Measurements from ENCODE around the gene PCDHGA1. TPM values are rescaled to one million over a fixed set of nuclear protein-coding genes. Genes with fewer than 3 reads are reported as not detected.

Gene PCDHGA1
- total RNA-seq, 1 donor from 2014 or later, result 0.07 TPM

GRCh38 chr5:141356133-141356532 lies 25.8 kb downstream of the PCDHGA1 start:
- intact Hi-C loops (cut with micrococcal nuclease), result loop anchor here (5.0 kb wide), 2 partner anchors 156 to 201 kb away; no protein-coding TSS in a partner anchor
- no peak for DNase-seq
- Mint-ChIP-seq H3K9me3 (peaks cover 25% of the 10 kb centered on the region), H3K4me1 (no peaks in the 10 kb centered on the region), H3K4me3 (no peak overlapping the region), H3K36me3 (ENCODE audit: low read depth) (peaks cover under 1% of the 10 kb centered on the region), H3K27me3 (peaks cover 22% of the 10 kb centered on the region), H3K27ac (no peak overlapping the region)

GRCh38 chr5:141356950-141357349 lies 26.6 kb downstream of the PCDHGA1 start:
- no peak for DNase-seq
- no peak overlapping the region for H3K27ac Mint-ChIP-seq
- H3K9me3 Mint-ChIP-seq, result peaks cover 25% of the 10 kb centered on the region
- no peaks in the 10 kb centered on the region for H3K4me1 Mint-ChIP-seq
- intact Hi-C loops (cut with micrococcal nuclease), result loop anchor here (5.0 kb wide), 2 partner anchors 155 to 200 kb away; no protein-coding TSS in a partner anchor
- peaks cover 24% of the 10 kb centered on the region for H3K27me3 Mint-ChIP-seq
- no peak overlapping the region for H3K4me3 Mint-ChIP-seq
- H3K36me3 Mint-ChIP-seq (ENCODE audit: low read depth), result peaks cover 2% of the 10 kb centered on the region

GRCh38 chr5:141359790-141360426 lies 29.6 kb downstream of the PCDHGA1 start, which contains the start of gene PCDHGB2:
TSS of gene PCDHGB2 (plus strand) at chr5:141359994. CDS start at chr5:141360136, 142 bp downstream.
- intact Hi-C loops (cut with micrococcal nuclease), result loop anchor here (5.0 kb wide), 3 partner anchors 52 to 197 kb away; partner anchors contain the start of gene PCDHGA10
- Mint-ChIP-seq H3K27me3 (peaks cover 32% of the 10 kb centered on the region), H3K9me3 (peaks cover 27% of the 10 kb centered on the region), H3K27ac (peak within 1 kb of the TSS; percentile 18), H3K36me3 (ENCODE audit: low read depth) (peaks cover 9% of the 10 kb centered on the region), H3K4me1 (no peaks in the 10 kb centered on the region), H3K4me3 (peak within 1 kb of the TSS; percentile 80)
- DNase-seq, result peak; percentile 73

GRCh38 chr5:141360685-141361084 lies 30.4 kb downstream of the PCDHGA1 start:
- H3K36me3 Mint-ChIP-seq (ENCODE audit: low read depth), result peaks cover 13% of the 10 kb centered on the region
- intact Hi-C loops (cut with micrococcal nuclease), result loop anchor here (5.0 kb wide), 1 partner anchor 52 kb away; the partner anchor contains the start of gene PCDHGA10
- H3K27me3 Mint-ChIP-seq, result peaks cover 32% of the 10 kb centered on the region
- peak; percentile 51 for DNase-seq
- H3K9me3 Mint-ChIP-seq, result peaks cover 31% of the 10 kb centered on the region
- H3K27ac Mint-ChIP-seq, result no peak overlapping the region
- H3K4me3 Mint-ChIP-seq, result peak overlapping the region; percentile 3
- no peaks in the 10 kb centered on the region for H3K4me1 Mint-ChIP-seq

GRCh38 chr5:141362719-141363118 lies 32.4 kb downstream of the PCDHGA1 start:
- Mint-ChIP-seq H3K4me3 (no peak overlapping the region), H3K27me3 (peaks cover 28% of the 10 kb centered on the region), H3K9me3 (peaks cover 24% of the 10 kb centered on the region), H3K4me1 (no peaks in the 10 kb centered on the region), H3K36me3 (ENCODE audit: low read depth) (peaks cover 13% of the 10 kb centered on the region), H3K27ac (no peak overlapping the region)
- no peak for DNase-seq
- intact Hi-C loops (cut with micrococcal nuclease), result loop anchor here (5.0 kb wide), 1 partner anchor 50 kb away; the partner anchor contains the start of gene PCDHGA10

- H3K27me3 Mint-ChIP-seq, result peaks cover 28% of the 10 kb centered on the region
- H3K4me1 Mint-ChIP-seq, result no peaks in the 10 kb centered on the region
- peaks cover 24% of the 10 kb centered on the region for H3K9me3 Mint-ChIP-seq
- H3K27ac Mint-ChIP-seq, result no peak within 1 kb of the TSS
- no peak within 1 kb of the TSS for H3K4me3 Mint-ChIP-seq
- peak; percentile 45 for DNase-seq
- intact Hi-C loops (cut with micrococcal nuclease), result loop anchor here (5.0 kb wide), 1 partner anchor 48 kb away; the partner anchor contains the start of gene PCDHGA10
- H3K36me3 Mint-ChIP-seq (ENCODE audit: low read depth), result peaks cover 13% of the 10 kb centered on the region
These were observed 33.8 kb downstream of the PCDHGA1 start, which contains the start of gene PCDHGA5 for GRCh38 chr5:141363952-141364660. TSS of gene PCDHGA5 (plus strand) at chr5:141364162. CDS start at chr5:141364331, 169 bp downstream.

GRCh38 chr5:141366016-141366896 lies 35.9 kb downstream of the PCDHGA1 start:
- H3K4me3 Mint-ChIP-seq, result no peak overlapping the region
- H3K27ac Mint-ChIP-seq, result no peak overlapping the region
- H3K4me1 Mint-ChIP-seq, result peaks cover 2% of the 10 kb centered on the region
- H3K9me3 Mint-ChIP-seq, result peaks cover 27% of the 10 kb centered on the region
- peaks cover 11% of the 10 kb centered on the region for H3K36me3 Mint-ChIP-seq (ENCODE audit: low read depth)
- DNase-seq, result no peak
- intact Hi-C loops (cut with micrococcal nuclease), result no loop called here
- peaks cover 29% of the 10 kb centered on the region for H3K27me3 Mint-ChIP-seq

- Mint-ChIP-seq H3K27me3 (peaks cover 17% of the 10 kb centered on the region), H3K9me3 (peaks cover 28% of the 10 kb centered on the region), H3K4me3 (peak within 1 kb of the TSS; percentile 79), H3K4me1 (peaks cover 2% of the 10 kb centered on the region), H3K27ac (no peak within 1 kb of the TSS), H3K36me3 (ENCODE audit: low read depth) (peaks cover 5% of the 10 kb centered on the region)
- intact Hi-C loops (cut with micrococcal nuclease), result no loop called here
- DNase-seq, result peak; percentile 71
These were observed 39.9 kb downstream of the PCDHGA1 start, which contains the start of gene PCDHGB3 for GRCh38 chr5:141369994-141370848. TSS of gene PCDHGB3 (plus strand) at chr5:141370242. CDS start at chr5:141370395, 153 bp downstream.

GRCh38 chr5:141371572-141372475 lies 41.5 kb downstream of the PCDHGA1 start:
- H3K36me3 Mint-ChIP-seq (ENCODE audit: low read depth), result peaks cover 3% of the 10 kb centered on the region
- intact Hi-C loops (cut with micrococcal nuclease), result no loop called here
- H3K27me3 Mint-ChIP-seq, result peaks cover 14% of the 10 kb centered on the region

GRCh38 chr5:141373673-141374317 lies 43.5 kb downstream of the PCDHGA1 start, which contains the start of gene PCDHGA6:
TSS of gene PCDHGA6 (plus strand) at chr5:141373891. CDS start at chr5:141374084, 193 bp downstream.
- Mint-ChIP-seq H3K4me3 (no peak within 1 kb of the TSS), H3K27me3 (peaks cover 14% of the 10 kb centered on the region)
- intact Hi-C loops (cut with micrococcal nuclease), result no loop called here

More at GRCh38 chr5:141371572-141372475, 41.5 kb downstream of the PCDHGA1 start:
- Mint-ChIP-seq H3K4me3 (no peak overlapping the region), H3K27ac (no peak overlapping the region), H3K9me3 (peaks cover 25% of the 10 kb centered on the region), H3K4me1 (peaks cover 2% of the 10 kb centered on the region)
- DNase-seq, result peak; percentile 50

GRCh38 chr5:141374627-141375026 lies 44.3 kb downstream of the PCDHGA1 start:
- Mint-ChIP-seq H3K4me3 (no peak overlapping the region), H3K4me1 (peaks cover 2% of the 10 kb centered on the region), H3K36me3 (ENCODE audit: low read depth) (peaks cover 3% of the 10 kb centered on the region), H3K27ac (no peak overlapping the region), H3K27me3 (peaks cover 14% of the 10 kb centered on the region), H3K9me3 (peaks cover 25% of the 10 kb centered on the region)
- DNase-seq, result no peak
- intact Hi-C loops (cut with micrococcal nuclease), result no loop called here

More at GRCh38 chr5:141373673-141374317, 43.5 kb downstream of the PCDHGA1 start, which contains the start of gene PCDHGA6:
- Mint-ChIP-seq H3K4me1 (peaks cover 2% of the 10 kb centered on the region), H3K27ac (no peak within 1 kb of the TSS), H3K9me3 (peaks cover 25% of the 10 kb centered on the region), H3K36me3 (ENCODE audit: low read depth) (peaks cover 3% of the 10 kb centered on the region)
- DNase-seq, result peak; percentile 55
